ENCODE measurements around the gene TRIM15.

The TRIM15 gene

GRCh38 chr6:30206799-30207618 lies 43.7 kb downstream of the TRIM15 start:
- H3K4me2 ChIP-seq (ENCODE audit: low read length): peak overlapping the region; percentile 37
- H3K27ac ChIP-seq: peak overlapping the region; percentile 30
- peaks cover 50% of the 10 kb centered on the region for H3K79me2 ChIP-seq
- H3K27me3 ChIP-seq (ENCODE audit: control insufficient read depth, insufficient read depth, low read length): no peaks in the 10 kb centered on the region
- no peaks in the 10 kb centered on the region for H3K36me3 ChIP-seq (ENCODE audit: control insufficient read depth, insufficient read depth, low read length)
- H2AFZ ChIP-seq: no peak overlapping the region
- H3K4me3 ChIP-seq (ENCODE audit: low read depth, low read length): no peak overlapping the region
- H3K4me1 ChIP-seq: peaks cover 13% of the 10 kb centered on the region
- no peaks in the 10 kb centered on the region for H3K9me3 ChIP-seq (ENCODE audit: control insufficient read depth, low read length)
- TF ChIP-seq, protein P1, sequence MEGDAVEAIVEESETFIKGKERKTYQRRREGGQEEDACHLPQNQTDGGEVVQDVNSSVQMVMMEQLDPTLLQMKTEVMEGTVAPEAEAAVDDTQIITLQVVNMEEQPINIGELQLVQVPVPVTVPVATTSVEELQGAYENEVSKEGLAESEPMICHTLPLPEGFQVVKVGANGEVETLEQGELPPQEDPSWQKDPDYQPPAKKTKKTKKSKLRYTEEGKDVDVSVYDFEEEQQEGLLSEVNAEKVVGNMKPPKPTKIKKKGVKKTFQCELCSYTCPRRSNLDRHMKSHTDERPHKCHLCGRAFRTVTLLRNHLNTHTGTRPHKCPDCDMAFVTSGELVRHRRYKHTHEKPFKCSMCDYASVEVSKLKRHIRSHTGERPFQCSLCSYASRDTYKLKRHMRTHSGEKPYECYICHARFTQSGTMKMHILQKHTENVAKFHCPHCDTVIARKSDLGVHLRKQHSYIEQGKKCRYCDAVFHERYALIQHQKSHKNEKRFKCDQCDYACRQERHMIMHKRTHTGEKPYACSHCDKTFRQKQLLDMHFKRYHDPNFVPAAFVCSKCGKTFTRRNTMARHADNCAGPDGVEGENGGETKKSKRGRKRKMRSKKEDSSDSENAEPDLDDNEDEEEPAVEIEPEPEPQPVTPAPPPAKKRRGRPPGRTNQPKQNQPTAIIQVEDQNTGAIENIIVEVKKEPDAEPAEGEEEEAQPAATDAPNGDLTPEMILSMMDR (IDR thresholded peaks at IDR 0.05): no peak
- no peak overlapping the region for H3K9ac ChIP-seq

- Histone ChIP-seq H3K36me3 (ENCODE audit: control insufficient read depth, insufficient read depth, low read length) (no peaks in the 10 kb centered on the region), H3K4me3 (ENCODE audit: low read depth, low read length) (no peak overlapping the region), H3K9ac (no peak overlapping the region), H3K27me3 (ENCODE audit: control insufficient read depth, insufficient read depth, low read length) (no peaks in the 10 kb centered on the region), H3K79me2 (peaks cover 53% of the 10 kb centered on the region), H3K4me2 (ENCODE audit: low read length) (no peak overlapping the region), H3K27ac (peak overlapping the region; percentile 30), H3K4me1 (peaks cover 16% of the 10 kb centered on the region), H2AFZ (no peak overlapping the region), H3K9me3 (ENCODE audit: control insufficient read depth, low read length) (no peaks in the 10 kb centered on the region)
- TF ChIP-seq, protein P1 (IDR thresholded peaks at IDR 0.05): no peak
These were observed 44.4 kb downstream of the TRIM15 start for GRCh38 chr6:30207619-30208295.

DNA sequence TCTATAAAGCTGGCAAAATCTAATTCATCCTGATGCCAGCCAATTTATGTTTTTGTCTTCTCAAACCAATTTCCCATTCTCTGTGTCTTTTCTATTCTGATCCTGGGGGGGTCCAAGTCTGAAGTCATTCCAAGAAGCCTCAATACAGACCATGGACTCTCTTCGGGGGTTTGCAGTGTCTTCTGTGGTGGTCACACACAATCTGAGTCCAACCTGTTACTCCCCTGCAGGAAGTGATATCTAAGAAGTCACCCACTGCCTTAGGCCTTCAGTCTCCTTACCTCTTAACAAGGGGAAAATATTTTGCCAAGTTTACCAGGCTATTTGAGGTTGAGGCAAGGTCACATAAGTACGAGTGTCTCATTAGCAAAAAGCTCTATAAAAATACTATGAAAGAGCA lies 48.0 kb downstream of the TRIM15 start:
- no peak overlapping the region for H2AFZ ChIP-seq
- H3K27ac ChIP-seq: no peak overlapping the region
- H3K4me3 ChIP-seq (ENCODE audit: low read depth, low read length): no peak overlapping the region
- peaks cover 16% of the 10 kb centered on the region for H3K4me1 ChIP-seq
- peaks cover 33% of the 10 kb centered on the region for H3K79me2 ChIP-seq
- TF ChIP-seq, protein P1 (IDR thresholded peaks at IDR 0.05): no peak
- no peak overlapping the region for H3K4me2 ChIP-seq (ENCODE audit: low read length)
- no peak overlapping the region for H3K9ac ChIP-seq
- no peaks in the 10 kb centered on the region for H3K27me3 ChIP-seq (ENCODE audit: control insufficient read depth, insufficient read depth, low read length)
- no peaks in the 10 kb centered on the region for H3K36me3 ChIP-seq (ENCODE audit: control insufficient read depth, insufficient read depth, low read length)
- H3K9me3 ChIP-seq (ENCODE audit: control insufficient read depth, low read length): no peaks in the 10 kb centered on the region

DNA sequence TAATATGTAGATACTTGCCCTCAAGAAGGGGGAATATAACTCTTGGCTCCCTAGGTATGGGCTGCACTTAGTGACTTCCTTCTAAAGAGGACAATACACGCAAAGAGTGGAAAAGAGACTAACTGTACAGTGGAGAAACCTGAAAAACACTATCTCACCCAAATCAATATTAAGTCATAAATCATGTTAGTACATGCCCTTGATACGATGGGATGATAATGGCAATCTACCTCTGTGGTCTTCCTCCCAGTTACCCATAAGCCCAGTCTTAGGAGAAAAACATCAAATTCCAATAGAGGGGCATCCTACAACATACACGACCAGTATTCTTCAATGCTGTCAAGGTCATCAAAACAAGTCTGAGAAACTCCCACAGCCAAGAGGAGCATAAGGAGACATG lies 48.6 kb downstream of the TRIM15 start:
- H3K79me2 ChIP-seq: peaks cover 28% of the 10 kb centered on the region
- H3K4me3 ChIP-seq (ENCODE audit: low read depth, low read length): peak overlapping the region; percentile 97
- peak overlapping the region; percentile 94 for H3K4me2 ChIP-seq (ENCODE audit: low read length)
- no peaks in the 10 kb centered on the region for H3K9me3 ChIP-seq (ENCODE audit: control insufficient read depth, low read length)
- no peaks in the 10 kb centered on the region for H3K27me3 ChIP-seq (ENCODE audit: control insufficient read depth, insufficient read depth, low read length)
- H3K9ac ChIP-seq: no peak overlapping the region
- H3K36me3 ChIP-seq (ENCODE audit: control insufficient read depth, insufficient read depth, low read length): no peaks in the 10 kb centered on the region
- no peak overlapping the region for H3K27ac ChIP-seq
- TF ChIP-seq, protein P1 (IDR thresholded peaks at IDR 0.05): no peak
- H3K4me1 ChIP-seq: peaks cover 11% of the 10 kb centered on the region
- no peak overlapping the region for H2AFZ ChIP-seq
